ACHN (cell line): ENCODE measurements around the gene HNRNPA3.
"Not testable (repeated sequence)": the region's sequence is repeated elsewhere in the genome, so short reads cannot be mapped to it uniquely, and the experiment has no call there.

Experiments used
- DNase-seq: peaks from one replicate; pipeline ENCODE4 v3.0.0-alpha.2; 2015
- in situ Hi-C: cut with HindIII; loops from 2 replicates; pipeline ENCODE4 v1.10.0; 2017; ENCODE audit warnings: low sequenced_read_pairs, low pct_ligation_motif_present, low pct_unique_long_range_greater_than_20kb

Gene HNRNPA3

DNA sequence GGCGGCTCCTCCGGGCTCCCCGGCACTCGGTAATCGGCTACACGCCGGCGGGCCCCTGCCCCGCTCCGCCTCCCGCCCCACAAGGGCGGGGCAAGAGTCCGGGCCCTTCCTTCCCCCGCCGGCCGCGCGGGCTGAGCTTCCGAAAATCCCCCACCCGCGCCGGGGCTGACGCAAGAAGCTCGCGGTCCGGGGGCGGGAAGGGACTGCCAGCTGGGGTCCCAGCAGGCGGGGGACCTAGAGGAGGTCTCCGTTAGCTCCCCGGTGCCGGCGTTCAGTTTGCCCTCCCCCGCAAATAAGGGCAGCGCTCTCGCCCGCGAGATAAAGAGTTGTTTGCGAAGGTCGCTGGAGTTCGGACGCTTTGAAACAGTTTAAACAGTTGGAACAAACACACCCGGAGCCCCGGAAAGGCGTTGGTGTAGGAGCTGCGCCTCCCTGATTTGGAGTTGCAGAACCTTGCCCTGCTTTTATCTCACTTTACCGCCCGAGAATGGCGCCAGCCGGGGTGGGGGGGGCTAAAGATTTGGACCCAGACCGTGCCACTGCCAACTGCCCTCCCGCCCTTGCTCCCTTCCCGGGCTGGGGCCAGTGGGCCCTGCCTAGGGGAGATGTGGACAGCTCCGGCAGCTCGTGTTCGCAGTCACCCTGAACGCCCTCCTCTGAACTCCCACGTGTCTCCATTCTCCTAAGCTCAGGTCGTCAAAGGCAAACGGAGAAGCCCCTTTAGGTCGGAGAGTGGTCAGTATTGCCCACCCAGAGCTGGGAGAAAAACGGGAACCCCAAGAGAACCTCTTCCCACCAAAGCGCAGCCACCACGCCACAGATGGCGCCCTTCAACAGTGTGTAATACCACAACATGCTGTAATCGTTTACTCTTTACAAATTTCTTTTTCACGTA is 52.3 kb downstream of the HNRNPA3 start, which contains the start of gene NFE2L2:
NFE2L2 (minus strand) TSS at position 35 of the 895 bp plus-strand sequence. CDS start 151 bp downstream, outside the sequence.
- in situ Hi-C loops: no loop called here

DNA sequence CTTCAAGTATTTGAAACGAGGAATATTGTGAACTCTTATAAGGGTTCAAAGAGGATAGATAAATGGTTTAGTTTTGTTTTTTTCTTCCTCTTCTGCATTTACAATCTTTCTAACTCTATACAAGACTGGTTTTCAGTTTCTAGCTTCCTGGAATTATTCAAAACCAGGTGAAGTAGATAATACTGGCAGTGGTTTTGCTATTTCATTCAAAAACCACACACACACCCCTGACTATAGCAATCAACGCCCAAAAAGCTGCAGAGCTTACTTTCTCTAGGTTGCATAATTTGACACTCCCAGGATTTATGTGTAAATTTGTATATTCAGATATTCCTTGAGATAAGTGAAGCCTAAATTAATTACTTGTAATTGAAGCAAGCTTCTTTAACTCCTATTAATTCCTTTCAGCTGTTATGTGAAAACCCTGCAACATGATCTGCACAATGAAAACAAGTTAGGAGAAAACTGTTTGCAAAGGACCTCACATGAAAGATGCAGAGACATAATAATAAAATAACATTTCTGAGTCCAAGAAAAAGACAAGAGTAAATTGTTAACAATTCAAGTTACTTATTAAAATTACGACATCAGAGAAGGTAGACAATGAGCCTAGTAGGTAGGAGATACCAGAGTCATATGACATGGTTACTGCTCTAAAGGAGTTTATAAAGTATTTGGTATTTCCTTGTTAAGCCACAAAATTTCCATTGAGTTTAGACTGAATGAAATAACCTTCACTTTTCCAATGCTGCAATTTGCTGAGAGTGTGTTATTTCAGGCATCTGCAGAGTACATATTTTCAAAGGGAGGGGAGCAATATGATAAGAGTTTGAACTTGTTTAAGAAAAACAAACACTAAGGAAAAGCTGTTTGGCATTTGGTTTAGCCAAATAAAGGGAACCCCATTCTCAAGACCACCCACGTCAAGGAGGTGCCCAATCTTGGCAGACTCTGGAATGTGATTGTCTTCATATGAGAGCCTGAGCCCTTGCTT is 53.5 kb downstream of the HNRNPA3 start:
- in situ Hi-C loops: no loop called here
- peak; percentile 76 for DNase-seq

More for the DNA sequence above, 52.3 kb downstream of the HNRNPA3 start, which contains the start of gene NFE2L2:
- peak; percentile 90 for DNase-seq

DNA sequence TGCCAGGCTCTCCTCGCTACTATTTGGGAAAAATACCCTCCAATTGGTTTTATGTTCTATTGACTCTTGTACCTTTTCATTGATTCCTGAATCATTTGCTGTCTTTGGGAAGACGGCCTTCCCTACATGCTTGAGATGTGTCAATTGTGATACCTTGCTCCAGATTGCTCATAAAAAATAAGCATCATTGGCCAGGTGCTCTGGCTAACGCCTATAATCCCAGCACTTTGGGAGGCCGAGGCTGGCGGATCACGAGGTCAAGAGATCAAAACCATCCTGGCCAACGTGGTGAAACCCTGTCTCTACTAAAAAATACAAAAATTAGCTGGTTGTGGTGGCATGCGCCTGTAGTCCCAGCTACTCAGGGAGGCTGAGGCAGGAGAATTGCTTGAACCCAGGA is 54.4 kb downstream of the HNRNPA3 start:
- in situ Hi-C loops, DNase-seq: not testable (repeated sequence)

DNA sequence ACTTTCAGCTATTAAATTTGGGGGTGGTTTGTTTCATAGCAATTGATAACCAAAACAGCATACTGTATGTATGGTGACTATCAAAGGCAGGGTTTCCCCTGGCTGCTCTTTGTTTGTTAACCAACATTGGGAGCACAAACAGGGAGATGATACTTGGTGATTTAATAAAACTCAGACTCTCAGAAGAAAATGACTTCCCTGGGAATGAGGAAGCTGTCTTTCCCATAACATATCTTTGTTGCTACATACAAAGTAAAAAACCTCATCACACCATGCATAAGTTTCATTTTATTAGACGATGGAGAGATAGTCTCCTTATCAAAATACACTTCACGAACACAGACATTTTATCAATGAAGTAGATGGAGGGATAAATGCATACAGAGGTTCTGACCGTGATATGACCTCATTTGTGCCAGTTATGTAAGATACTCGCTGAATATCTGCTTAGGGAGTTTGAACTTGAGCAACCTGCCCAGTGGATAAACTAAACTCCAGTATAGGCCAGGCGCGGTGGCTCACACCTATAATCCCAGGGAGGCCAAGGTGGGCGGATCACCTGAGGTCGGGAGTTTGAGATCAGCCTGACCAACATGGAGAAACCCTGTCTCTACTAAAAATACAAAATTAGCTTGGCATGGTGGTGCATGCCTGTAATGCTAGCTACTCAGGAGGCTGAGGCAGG is 55.7 kb downstream of the HNRNPA3 start:
- in situ Hi-C loops: no loop called here
- no peak for DNase-seq

DNA sequence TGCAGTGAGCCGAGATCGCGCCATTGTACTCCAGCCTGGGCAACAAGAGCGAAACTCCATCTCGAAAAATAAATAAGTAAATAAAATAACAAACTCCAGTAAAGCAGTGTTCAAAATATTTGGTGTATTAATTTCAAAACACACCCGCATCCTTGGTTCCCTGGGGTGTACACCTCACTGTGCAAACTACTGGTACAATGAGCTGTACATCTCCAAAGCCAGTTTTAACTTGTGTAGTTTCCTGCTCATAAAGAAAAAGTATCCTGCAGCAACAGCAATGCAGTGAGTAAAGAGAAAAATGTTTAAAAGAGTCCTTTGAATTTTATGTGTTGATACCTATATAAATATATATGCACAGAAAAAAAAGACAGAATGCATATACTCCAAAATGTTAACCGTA is 56.3 kb downstream of the HNRNPA3 start:
- DNase-seq: no peak
- in situ Hi-C loops: no loop called here

DNA sequence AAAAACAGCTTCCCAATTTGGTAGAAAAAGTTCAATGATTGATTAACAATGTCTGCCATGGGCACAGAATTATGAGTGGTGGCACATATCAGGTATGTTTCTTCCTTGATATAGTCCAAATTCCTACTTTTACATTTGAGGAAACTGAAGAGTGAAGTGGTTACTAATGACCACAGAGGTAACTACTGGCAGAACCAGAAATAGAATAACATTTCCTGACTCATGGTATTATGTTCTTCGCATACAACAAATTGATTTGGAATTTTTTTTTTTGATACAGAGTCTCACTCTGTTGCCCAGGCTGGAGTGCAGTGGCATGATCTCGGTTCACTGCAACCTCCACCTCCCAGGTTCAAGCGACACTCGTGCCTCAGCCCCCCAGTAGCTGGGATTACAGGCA is 57.9 kb downstream of the HNRNPA3 start:
- in situ Hi-C loops: no loop called here

DNA sequence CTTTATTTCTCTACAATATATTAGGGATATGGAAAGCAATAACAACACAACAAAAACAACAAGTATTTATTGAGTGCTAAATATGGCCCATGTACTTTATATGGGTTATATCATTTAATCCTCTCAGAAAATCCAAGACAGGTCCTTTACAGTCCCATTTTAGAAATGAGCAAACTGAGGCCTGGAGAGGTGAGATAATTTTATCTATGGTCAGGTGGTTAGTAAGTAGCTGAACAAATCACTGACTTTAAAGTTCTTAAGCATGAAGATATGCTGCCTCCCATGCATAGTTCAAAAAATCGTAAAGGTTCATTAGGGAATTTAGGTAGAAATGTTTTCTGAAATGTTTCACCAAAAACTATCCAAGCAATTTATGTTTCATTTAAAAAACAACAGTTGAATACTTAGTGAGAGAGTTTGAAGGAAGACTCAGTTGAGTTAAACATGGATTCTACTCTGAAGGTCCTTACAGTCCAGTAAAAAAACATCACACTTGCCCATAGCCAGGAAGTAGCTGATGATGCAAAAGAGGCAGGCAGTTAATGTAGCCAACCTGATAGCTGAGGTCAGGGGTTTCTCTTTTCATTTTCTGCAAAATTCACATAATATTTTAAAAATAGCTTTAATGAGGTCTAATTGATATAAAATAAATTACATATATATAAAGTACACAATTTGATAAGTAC is 59.5 kb downstream of the HNRNPA3 start:
- DNase-seq: no peak
- in situ Hi-C loops: no loop called here

More for the DNA sequence above, 57.9 kb downstream of the HNRNPA3 start:
- DNase-seq: no peak

DNA sequence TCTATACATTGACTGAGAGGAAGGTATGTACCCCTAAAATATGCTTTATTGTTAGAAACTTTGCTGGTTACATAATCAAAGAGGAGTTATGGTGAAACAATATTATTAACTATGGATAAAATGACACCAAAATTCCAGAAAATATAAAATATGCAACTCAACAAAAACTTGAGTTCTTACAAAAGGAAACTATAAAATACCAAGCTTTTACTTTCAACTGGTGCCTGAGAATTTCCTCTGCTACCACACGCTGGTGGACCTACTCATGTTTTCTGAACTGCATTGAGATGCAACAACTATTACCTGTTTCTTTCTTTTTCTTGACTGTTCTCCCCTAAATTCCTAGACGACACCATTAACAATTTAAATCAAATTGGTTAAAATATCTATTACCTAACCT is 60.2 kb downstream of the HNRNPA3 start:
- no peak for DNase-seq
- in situ Hi-C loops: no loop called here

DNA sequence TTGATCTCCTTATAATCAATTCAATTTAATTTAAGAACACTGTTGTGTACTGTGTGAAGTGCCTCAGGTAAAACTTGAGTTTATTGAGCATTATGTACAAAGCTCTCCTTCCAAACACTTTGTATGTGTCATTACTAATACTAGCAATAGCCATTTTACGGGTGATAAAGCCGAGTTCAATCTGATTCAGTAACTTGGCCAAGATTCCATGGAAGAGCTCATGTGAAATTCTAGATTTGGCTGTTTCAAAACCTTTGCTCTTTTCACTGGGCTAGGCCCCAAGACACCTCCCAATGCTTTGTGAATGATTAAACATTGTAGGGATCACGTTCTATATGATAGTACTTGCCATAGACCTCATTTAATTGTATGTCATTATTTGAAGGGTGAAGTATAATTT is 60.8 kb downstream of the HNRNPA3 start:
- DNase-seq: peak; percentile 59
- in situ Hi-C loops: no loop called here
